Measurements from ENCODE around the gene CELSR2. TPM values are rescaled to one million over a fixed set of nuclear protein-coding genes. Genes with fewer than 3 reads are reported as not detected.

Gene CELSR2
- total and polyA plus RNA-seq, 4 donors: 1.4 to 7.9 (median 5.1) TPM

GRCh38 chr1:109267743-109268300 lies 18.5 kb downstream of the CELSR2 start:
- no peak for TF ChIP-seq CTCF (IDR thresholded peaks at IDR 0.05; ENCODE audit: control extremely low read depth, extremely low read depth)
- Histone ChIP-seq H3K36me3 (ENCODE audit: control insufficient read depth in 4 of 4, insufficient read depth in 4 of 4, low read length in 4 of 4) (peaks cover 0 to 4% (median 2%) of the 10 kb centered on the region in 4 donors), H3K9me3 (ENCODE audit: control insufficient read depth in 4 of 4, insufficient read depth in 3 of 4, low read length in 3 of 4) (no peaks in the 10 kb centered on the region), H3K9ac (ENCODE audit: insufficient read depth in 1 of 2, low read length in 2 of 2) (no peak overlapping the region), H3K4me3 (no peak overlapping the region), H3K27ac (ENCODE audit: low read depth in 1 of 2, low read length in 1 of 2) (no peak overlapping the region), H3K4me1 (ENCODE audit: control insufficient read depth in 5 of 5, insufficient read depth in 5 of 5, low read length in 5 of 5) (peaks cover 0 to 9% (median 2%) of the 10 kb centered on the region in 5 donors), H3K27me3 (ENCODE audit: control insufficient read depth in 3 of 3, insufficient read depth in 3 of 3, low read length in 2 of 3) (no peaks in the 10 kb centered on the region)
- ATAC-seq (ENCODE audit: insufficient read depth, low FRiP score): no peak
- DNase-seq: no peak
- 92 to 93% methylated on average over 17 of the region's 17 CpGs for WGBS, 2 donors

- Histone ChIP-seq H3K4me3 (no peak overlapping the region), H3K27me3 (ENCODE audit: control insufficient read depth in 3 of 3, insufficient read depth in 3 of 3, low read length in 2 of 3) (no peaks in the 10 kb centered on the region), H3K9me3 (ENCODE audit: control insufficient read depth in 4 of 4, insufficient read depth in 3 of 4, low read length in 3 of 4) (no peaks in the 10 kb centered on the region), H3K4me1 (ENCODE audit: control insufficient read depth in 5 of 5, insufficient read depth in 5 of 5, low read length in 5 of 5) (peaks cover 0 to 17% (median 2%) of the 10 kb centered on the region in 5 donors), H3K36me3 (ENCODE audit: control insufficient read depth in 4 of 4, insufficient read depth in 4 of 4, low read length in 4 of 4) (peaks cover 0 to 4% (median 2%) of the 10 kb centered on the region in 4 donors), H3K9ac (ENCODE audit: insufficient read depth in 1 of 2, low read length in 2 of 2) (no peak overlapping the region), H3K27ac (ENCODE audit: low read depth in 1 of 2, low read length in 1 of 2) (no peak overlapping the region)
- ATAC-seq (ENCODE audit: insufficient read depth, low FRiP score) (no peak), DNase-seq (no peak)
- no peak for TF ChIP-seq CTCF (IDR thresholded peaks at IDR 0.05; ENCODE audit: control extremely low read depth, extremely low read depth)
- 93 to 96% methylated on average over 26 to 29 of the region's 29 CpGs for WGBS, 2 donors
Observed at GRCh38 chr1:109268431-109269211, 19.3 kb downstream of the CELSR2 start.

- WGBS, 2 donors: 91 to 93% methylated on average over 33 of the region's 33 CpGs
- Histone ChIP-seq H3K27ac (ENCODE audit: low read depth in 1 of 2, low read length in 1 of 2) (no peak overlapping the region), H3K27me3 (ENCODE audit: control insufficient read depth in 3 of 3, insufficient read depth in 3 of 3, low read length in 2 of 3) (no peaks in the 10 kb centered on the region), H3K9ac (ENCODE audit: insufficient read depth in 1 of 2, low read length in 2 of 2) (no peak overlapping the region), H3K36me3 (ENCODE audit: control insufficient read depth in 4 of 4, insufficient read depth in 4 of 4, low read length in 4 of 4) (peaks cover 0 to 4% (median 2%) of the 10 kb centered on the region in 4 donors), H3K4me3 (no peak overlapping the region), H3K4me1 (ENCODE audit: control insufficient read depth in 5 of 5, insufficient read depth in 5 of 5, low read length in 5 of 5) (peaks cover 0 to 25% (median 0%) of the 10 kb centered on the region in 5 donors), H3K9me3 (ENCODE audit: control insufficient read depth in 4 of 4, insufficient read depth in 3 of 4, low read length in 3 of 4) (no peaks in the 10 kb centered on the region)
- DNase-seq (no peak), ATAC-seq (ENCODE audit: insufficient read depth, low FRiP score) (no peak)
- no peak for TF ChIP-seq CTCF (IDR thresholded peaks at IDR 0.05; ENCODE audit: control extremely low read depth, extremely low read depth)
Observed at GRCh38 chr1:109269212-109269980, 20.1 kb downstream of the CELSR2 start.
